Fibroblast of the aortic adventitia (primary cell): ENCODE data around the gene SLC66A1. TPM values are rescaled to one million over a fixed set of nuclear protein-coding genes. Genes with fewer than 3 reads are reported as not detected.
A peak's percentile ranks its signal among the peaks of the same experiment; 100 is the strongest.

Experiments
- DNase-seq: peaks from one replicate; pipeline ENCODE4 v3.0.0-alpha.2; 2010; ENCODE audit warnings: low read depth
- H3K4me3 ChIP-seq: 2 replicates; pipeline ENCODE4 v1.5.1; 2011; ENCODE audit warnings: low read depth, mild to moderate bottlenecking, control low read depth, low read length, moderate library complexity
- CTCF ChIP-seq: IDR thresholded peaks from 2 replicates; pipeline ENCODE4 v1.5.1; 2011; ENCODE audit warnings: mild to moderate bottlenecking, low read length, control low read depth, inconsistent platforms; ENCODE audit not compliant: insufficient read depth
- total RNA-seq: library from RNA; depleted of rRNA; stranded (reverse); fragments of >200 nt; gene quantifications from 2 replicates; pipeline ENCODE4 v1.2.3, GENCODE V29; 2012; ENCODE audit warnings: low replicate concordance

Gene SLC66A1
- total RNA-seq, 1 donor: 16.9 TPM

GRCh38 chr1:19363536-19364152 lies 51.5 kb downstream of the SLC66A1 start:
- no peak overlapping the region for H3K4me3 ChIP-seq
- no peak for TF ChIP-seq CTCF
- no peak for DNase-seq

GRCh38 chr1:19365721-19366120 lies 53.6 kb downstream of the SLC66A1 start:
- DNase-seq: peak; percentile 46
- no peak for TF ChIP-seq CTCF

GRCh38 chr1:19366599-19367536 lies 54.7 kb downstream of the SLC66A1 start:
- no peak for DNase-seq
- no peak overlapping the region for H3K4me3 ChIP-seq
- TF ChIP-seq CTCF: no peak

More at GRCh38 chr1:19365721-19366120, 53.6 kb downstream of the SLC66A1 start:
- H3K4me3 ChIP-seq: no peak overlapping the region

- DNase-seq: no peak
- TF ChIP-seq CTCF: no peak
- no peak overlapping the region for H3K4me3 ChIP-seq
Measured at GRCh38 chr1:19367584-19368041, 55.5 kb downstream of the SLC66A1 start.

- no peak for DNase-seq
- no peak overlapping the region for H3K4me3 ChIP-seq
- TF ChIP-seq CTCF: no peak
Measured at GRCh38 chr1:19368050-19368449, 55.9 kb downstream of the SLC66A1 start.

GRCh38 chr1:19368964-19369363 lies 56.8 kb downstream of the SLC66A1 start:
- no peak for TF ChIP-seq CTCF
- DNase-seq: no peak
- no peak overlapping the region for H3K4me3 ChIP-seq
